Mucosa of stomach (tissue), 1 donor: ENCODE data around the gene PNMA6F.

Experiments
- H3K27me3 ChIP-seq: one replicate; pipeline ENCODE4 v1.7.0; 2013; ENCODE audit warnings: mild to moderate bottlenecking, low read length; ENCODE audit not compliant: control insufficient read depth, insufficient read depth
- H3K36me3 ChIP-seq: one replicate; pipeline ENCODE4 v1.7.0; 2013; ENCODE audit warnings: low read length; ENCODE audit not compliant: control insufficient read depth, insufficient read depth
- H3K4me1 ChIP-seq: one replicate; pipeline ENCODE4 v1.7.0; 2013; ENCODE audit warnings: mild to moderate bottlenecking, low read length; ENCODE audit not compliant: control insufficient read depth, insufficient read depth
- H3K4me3 ChIP-seq: one replicate; pipeline ENCODE4 v1.7.0; 2013; ENCODE audit warnings: low read length
- H3K9ac ChIP-seq: one replicate; pipeline ENCODE4 v1.7.0; 2013; ENCODE audit warnings: mild to moderate bottlenecking, low read length, moderate library complexity
- H3K9me3 ChIP-seq: one replicate; pipeline ENCODE4 v1.7.0; 2013; ENCODE audit warnings: mild to moderate bottlenecking, low read length, moderate library complexity; ENCODE audit not compliant: control insufficient read depth
- donor health status: Pancreatic carcinoma.

Gene PNMA6F

GRCh38 chrX:153321381-153322124 is at the start of gene PNMA6F:
PNMA6F (minus strand) TSS chrX:153321767; CDS start chrX:153320674, 1,093 bp downstream.
- H3K4me3 ChIP-seq = no peak within 1 kb of the TSS
- peaks cover 9% of the 10 kb centered on the region for H3K27me3 ChIP-seq
- no peaks in the 10 kb centered on the region for H3K4me1 ChIP-seq
- no peaks in the 10 kb centered on the region for H3K36me3 ChIP-seq
- H3K9ac ChIP-seq = no peak within 1 kb of the TSS
- H3K9me3 ChIP-seq = no peaks in the 10 kb centered on the region

GRCh38 chrX:153371256-153371655 is 49.7 kb upstream of the PNMA6F start:
- Histone ChIP-seq H3K27me3 (no peaks in the 10 kb centered on the region), H3K9ac (no peak overlapping the region), H3K9me3 (no peaks in the 10 kb centered on the region), H3K4me3 (no peak overlapping the region), H3K4me1 (no peaks in the 10 kb centered on the region), H3K36me3 (no peaks in the 10 kb centered on the region)

DNA sequence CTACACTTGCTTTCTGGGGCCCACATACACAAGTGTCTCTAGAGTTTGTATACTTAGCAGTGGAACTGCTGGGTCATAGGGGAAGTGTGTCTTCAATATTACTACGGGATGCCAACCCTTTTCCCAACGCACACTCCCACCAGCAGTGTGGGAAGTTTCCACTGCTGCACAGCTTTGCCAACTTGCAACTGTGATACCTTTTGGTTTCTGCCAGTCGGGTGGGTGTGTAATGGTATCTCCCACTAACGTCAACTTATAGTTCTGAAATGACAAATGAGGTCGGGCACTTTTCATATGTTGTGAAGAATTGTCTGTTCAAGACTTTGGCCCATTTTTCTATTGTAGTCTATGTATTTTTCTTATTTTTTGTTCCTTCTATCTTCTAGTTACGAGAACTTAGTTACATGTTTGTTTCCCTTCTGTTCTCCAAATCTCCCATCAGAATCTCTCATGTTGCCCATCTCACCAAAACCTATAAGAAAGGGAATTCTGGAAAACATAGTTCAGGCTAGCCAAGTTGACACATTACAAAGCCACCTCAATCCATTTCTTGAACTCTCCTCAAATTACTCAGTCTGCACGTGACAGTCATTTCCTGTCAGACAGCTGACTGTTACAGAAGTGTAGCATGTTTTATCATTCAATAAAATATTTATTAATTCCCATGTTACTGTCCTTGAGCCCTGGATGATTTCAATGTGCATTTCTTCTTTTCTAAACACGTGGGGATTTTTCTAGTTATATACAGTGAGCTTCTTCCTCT is 48.9 kb upstream of the PNMA6F start:
- H3K4me1 ChIP-seq = no peaks in the 10 kb centered on the region
- H3K9ac ChIP-seq = no peak overlapping the region
- no peaks in the 10 kb centered on the region for H3K9me3 ChIP-seq
- H3K4me3 ChIP-seq = no peak overlapping the region
- H3K27me3 ChIP-seq = no peaks in the 10 kb centered on the region
- H3K36me3 ChIP-seq = no peaks in the 10 kb centered on the region

- Histone ChIP-seq H3K9ac (no peak overlapping the region), H3K36me3 (no peaks in the 10 kb centered on the region), H3K9me3 (no peaks in the 10 kb centered on the region), H3K4me1 (no peaks in the 10 kb centered on the region), H3K4me3 (no peak overlapping the region), H3K27me3 (no peaks in the 10 kb centered on the region)
Measured at GRCh38 chrX:153366878-153367538, 45.4 kb upstream of the PNMA6F start.

DNA sequence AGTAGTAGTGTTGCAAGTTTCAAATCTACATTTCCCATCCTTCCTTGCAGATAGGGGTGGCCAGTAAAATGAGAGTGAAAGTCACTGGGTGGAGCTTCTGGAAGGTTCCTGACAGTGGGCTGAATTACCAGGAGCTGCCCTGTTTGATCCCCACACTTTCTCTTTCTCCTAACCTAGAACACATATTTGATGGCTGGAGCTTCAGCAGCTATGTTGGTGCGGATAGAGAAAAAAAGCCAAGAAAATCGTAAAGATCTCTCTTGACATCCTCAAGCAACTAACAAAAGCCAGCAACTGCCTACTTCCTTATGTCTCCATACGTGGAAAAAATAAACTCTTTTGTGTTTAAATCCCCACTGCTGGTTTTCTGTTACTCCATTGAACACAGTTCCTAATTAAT is 44.6 kb upstream of the PNMA6F start:
- no peaks in the 10 kb centered on the region for H3K9me3 ChIP-seq
- H3K36me3 ChIP-seq = no peaks in the 10 kb centered on the region
- no peak overlapping the region for H3K4me3 ChIP-seq
- H3K27me3 ChIP-seq = no peaks in the 10 kb centered on the region
- no peaks in the 10 kb centered on the region for H3K4me1 ChIP-seq
- no peak overlapping the region for H3K9ac ChIP-seq

- no peaks in the 10 kb centered on the region for H3K9me3 ChIP-seq
- no peaks in the 10 kb centered on the region for H3K27me3 ChIP-seq
- no peaks in the 10 kb centered on the region for H3K36me3 ChIP-seq
Measured at GRCh38 chrX:153365670-153366069, 44.1 kb upstream of the PNMA6F start.

DNA sequence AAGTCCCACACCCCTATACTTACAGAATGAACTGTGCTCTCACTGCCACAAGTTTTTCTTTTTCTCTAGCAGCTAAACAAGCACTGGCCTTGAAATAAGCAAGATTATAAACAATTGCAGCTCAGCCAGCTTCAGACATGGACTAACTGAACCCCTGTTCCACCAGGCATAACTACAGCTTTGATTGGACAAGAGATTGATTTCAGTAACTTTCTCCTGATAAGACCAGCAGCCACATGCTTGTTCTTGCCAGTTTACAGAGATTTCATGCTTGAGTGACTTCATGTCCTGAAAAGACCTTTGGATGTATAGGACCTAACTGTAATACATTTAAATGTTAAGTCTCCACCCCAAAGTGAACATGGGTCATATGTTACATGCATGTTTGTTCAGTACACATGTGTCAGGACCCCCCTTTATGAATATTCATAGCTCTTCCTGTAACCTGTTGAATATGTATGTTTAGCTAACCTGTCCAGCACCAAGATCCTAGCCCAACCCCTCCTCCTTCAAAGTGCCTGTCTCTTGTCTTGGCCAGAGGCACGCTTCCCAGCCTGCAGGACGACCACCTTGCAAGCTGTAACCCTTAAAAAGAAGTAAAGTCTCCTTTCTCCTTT is 40.3 kb upstream of the PNMA6F start:
- no peak overlapping the region for H3K4me3 ChIP-seq
- no peaks in the 10 kb centered on the region for H3K9me3 ChIP-seq
- H3K36me3 ChIP-seq = no peaks in the 10 kb centered on the region
- no peaks in the 10 kb centered on the region for H3K27me3 ChIP-seq
- no peaks in the 10 kb centered on the region for H3K4me1 ChIP-seq
- H3K9ac ChIP-seq = no peak overlapping the region

More at GRCh38 chrX:153365670-153366069, 44.1 kb upstream of the PNMA6F start:
- H3K9ac ChIP-seq = no peak overlapping the region
- no peak overlapping the region for H3K4me3 ChIP-seq
- no peaks in the 10 kb centered on the region for H3K4me1 ChIP-seq

GRCh38 chrX:153357877-153358276 is 36.3 kb upstream of the PNMA6F start:
- Histone ChIP-seq H3K4me3 (no peak overlapping the region), H3K9ac (no peak overlapping the region), H3K9me3 (no peaks in the 10 kb centered on the region), H3K36me3 (no peaks in the 10 kb centered on the region), H3K4me1 (no peaks in the 10 kb centered on the region), H3K27me3 (no peaks in the 10 kb centered on the region)

- Histone ChIP-seq H3K9ac (no peak overlapping the region), H3K4me3 (no peak overlapping the region), H3K27me3 (no peaks in the 10 kb centered on the region), H3K36me3 (no peaks in the 10 kb centered on the region), H3K9me3 (no peaks in the 10 kb centered on the region), H3K4me1 (no peaks in the 10 kb centered on the region)
Measured at GRCh38 chrX:153353416-153353815, 31.8 kb upstream of the PNMA6F start.

DNA sequence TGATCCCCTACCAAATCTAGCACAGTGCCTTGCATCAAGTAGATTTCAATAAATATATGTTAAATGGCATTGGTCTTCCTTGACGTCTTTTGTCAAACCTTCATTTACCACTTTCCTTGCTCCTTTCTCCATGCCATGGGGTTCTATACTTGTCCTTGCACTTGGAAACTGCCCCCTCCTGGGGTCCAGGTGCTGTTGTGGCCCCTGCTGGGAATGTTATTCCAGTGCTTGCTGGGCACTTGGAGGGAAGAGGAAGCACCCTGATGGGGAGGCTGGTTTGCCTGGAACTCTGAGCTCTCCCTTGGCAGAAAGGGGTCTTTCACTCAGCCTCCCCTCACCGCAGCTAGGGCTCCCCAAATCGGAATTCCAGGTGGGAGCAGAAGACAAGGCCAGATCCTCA is 31.3 kb upstream of the PNMA6F start:
- Histone ChIP-seq H3K36me3 (no peaks in the 10 kb centered on the region), H3K9me3 (no peaks in the 10 kb centered on the region), H3K9ac (no peak overlapping the region), H3K4me3 (no peak overlapping the region), H3K4me1 (no peaks in the 10 kb centered on the region), H3K27me3 (no peaks in the 10 kb centered on the region)

GRCh38 chrX:153351981-153352380 is 30.4 kb upstream of the PNMA6F start:
- Histone ChIP-seq H3K4me3 (no peak overlapping the region), H3K9me3 (no peaks in the 10 kb centered on the region), H3K36me3 (no peaks in the 10 kb centered on the region), H3K4me1 (no peaks in the 10 kb centered on the region), H3K9ac (no peak overlapping the region), H3K27me3 (no peaks in the 10 kb centered on the region)

GRCh38 chrX:153349952-153350351 is 28.4 kb upstream of the PNMA6F start:
- Histone ChIP-seq H3K9ac (no peak overlapping the region), H3K36me3 (no peaks in the 10 kb centered on the region), H3K4me1 (no peaks in the 10 kb centered on the region), H3K27me3 (no peaks in the 10 kb centered on the region), H3K4me3 (no peak overlapping the region), H3K9me3 (no peaks in the 10 kb centered on the region)
